ENCODE data around the gene GABRA5. TPM values are rescaled to one million over a fixed set of nuclear protein-coding genes. Genes with fewer than 3 reads are reported as not detected.

The GABRA5 gene
- total RNA-seq, 1 donor from 2014 or later: 0.10 TPM

- no peak overlapping the region for H3K27ac Mint-ChIP-seq
- no peak for DNase-seq (ENCODE audit: low spot score, unreplicated experiment)
- H3K4me1 Mint-ChIP-seq (ENCODE audit: low read depth): no peaks in the 10 kb centered on the region
- H3K4me3 Mint-ChIP-seq (ENCODE audit: low read depth): no peak overlapping the region
- H3K36me3 Mint-ChIP-seq (ENCODE audit: insufficient read depth): no peaks in the 10 kb centered on the region
- peaks cover 34% of the 10 kb centered on the region for H3K27me3 Mint-ChIP-seq
- no peak for TF ChIP-seq CTCF (IDR thresholded peaks at IDR 0.05; ENCODE audit: unreplicated experiment)
- no peaks in the 10 kb centered on the region for H3K9me3 Mint-ChIP-seq (ENCODE audit: low read depth)
Measured at GRCh38 chr15:26875476-26875850, 8.6 kb downstream of the GABRA5 start.

GRCh38 chr15:26877831-26878230 lies 11.0 kb downstream of the GABRA5 start:
- Mint-ChIP-seq H3K4me1 (ENCODE audit: low read depth) (no peaks in the 10 kb centered on the region), H3K27ac (no peak overlapping the region), H3K9me3 (ENCODE audit: low read depth) (no peaks in the 10 kb centered on the region), H3K36me3 (ENCODE audit: insufficient read depth) (no peaks in the 10 kb centered on the region), H3K4me3 (ENCODE audit: low read depth) (no peak overlapping the region), H3K27me3 (peaks cover 14% of the 10 kb centered on the region)
- no peak for TF ChIP-seq CTCF (IDR thresholded peaks at IDR 0.05; ENCODE audit: unreplicated experiment)
- no peak for DNase-seq (ENCODE audit: low spot score, unreplicated experiment)

GRCh38 chr15:26879706-26880105 lies 12.8 kb downstream of the GABRA5 start:
- H3K27ac Mint-ChIP-seq: no peak overlapping the region
- DNase-seq (ENCODE audit: low spot score, unreplicated experiment): no peak
- TF ChIP-seq CTCF (IDR thresholded peaks at IDR 0.05; ENCODE audit: unreplicated experiment): no peak
- H3K27me3 Mint-ChIP-seq: peaks cover 3% of the 10 kb centered on the region
- H3K4me1 Mint-ChIP-seq (ENCODE audit: low read depth): no peaks in the 10 kb centered on the region
- H3K9me3 Mint-ChIP-seq (ENCODE audit: low read depth): no peaks in the 10 kb centered on the region
- H3K4me3 Mint-ChIP-seq (ENCODE audit: low read depth): no peak overlapping the region
- H3K36me3 Mint-ChIP-seq (ENCODE audit: insufficient read depth): no peaks in the 10 kb centered on the region

DNA sequence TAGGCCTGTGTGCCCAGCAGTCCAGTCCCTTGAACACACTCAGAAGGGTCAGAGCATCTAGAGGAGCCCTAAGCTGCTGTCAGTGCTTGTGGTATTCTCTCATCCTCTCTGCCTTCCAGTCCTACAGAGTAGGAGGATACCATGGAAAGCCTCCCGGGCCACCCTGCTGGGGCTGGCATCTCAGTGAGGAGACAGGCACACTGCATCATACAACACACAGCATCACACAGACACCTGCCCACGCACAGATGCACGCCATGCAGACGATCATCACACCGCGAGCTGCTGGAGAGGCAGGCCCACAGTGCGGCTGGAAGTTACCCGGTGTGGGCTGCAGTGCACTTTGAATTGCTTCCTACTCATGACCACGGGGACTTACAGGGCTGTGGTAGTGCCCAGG lies 15.2 kb downstream of the GABRA5 start:
- DNase-seq (ENCODE audit: low spot score, unreplicated experiment): no peak
- Mint-ChIP-seq H3K4me3 (ENCODE audit: low read depth) (no peak overlapping the region), H3K27ac (no peak overlapping the region), H3K9me3 (ENCODE audit: low read depth) (no peaks in the 10 kb centered on the region), H3K27me3 (peaks cover 8% of the 10 kb centered on the region), H3K4me1 (ENCODE audit: low read depth) (no peaks in the 10 kb centered on the region), H3K36me3 (ENCODE audit: insufficient read depth) (no peaks in the 10 kb centered on the region)
- TF ChIP-seq CTCF (IDR thresholded peaks at IDR 0.05; ENCODE audit: unreplicated experiment): no peak

DNA sequence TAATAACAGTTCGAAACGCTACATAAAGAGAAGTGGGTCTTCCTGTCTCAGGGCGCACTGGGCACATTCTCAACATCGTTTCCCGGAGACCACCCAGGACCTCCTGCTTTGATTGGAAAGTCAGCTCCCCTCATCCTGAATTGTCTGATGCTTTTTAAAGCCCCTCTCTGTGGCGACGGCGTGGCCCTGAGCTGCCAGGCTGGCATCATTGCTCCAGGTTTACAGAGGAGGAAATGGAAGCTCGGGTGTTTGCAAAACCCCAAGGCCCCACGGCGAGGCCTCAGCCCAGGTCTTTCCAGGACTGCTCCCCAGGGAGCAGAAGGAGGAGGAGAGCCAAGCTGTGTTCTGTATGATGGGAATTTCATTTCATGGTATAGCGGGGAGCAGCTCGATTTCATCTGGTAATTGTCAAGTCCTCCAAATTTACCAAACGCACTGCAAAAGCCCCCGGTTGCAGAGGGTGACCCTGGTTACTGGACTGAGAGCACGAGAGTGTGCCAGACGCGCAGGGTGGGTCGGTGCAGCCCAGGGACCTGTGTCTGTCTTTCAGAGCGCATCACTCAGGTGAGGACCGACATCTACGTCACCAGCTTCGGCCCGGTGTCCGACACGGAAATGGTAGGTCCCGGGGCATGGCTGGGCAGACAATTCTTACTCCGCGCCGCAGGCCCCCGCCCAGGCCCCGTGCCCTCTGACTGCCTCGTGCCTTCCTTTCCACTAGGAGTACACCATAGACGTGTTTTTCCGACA lies 15.9 kb downstream of the GABRA5 start:
- Mint-ChIP-seq H3K9me3 (ENCODE audit: low read depth) (no peaks in the 10 kb centered on the region), H3K36me3 (ENCODE audit: insufficient read depth) (no peaks in the 10 kb centered on the region), H3K27ac (no peak overlapping the region), H3K4me1 (ENCODE audit: low read depth) (no peaks in the 10 kb centered on the region), H3K4me3 (ENCODE audit: low read depth) (no peak overlapping the region), H3K27me3 (peaks cover 8% of the 10 kb centered on the region)
- TF ChIP-seq CTCF (IDR thresholded peaks at IDR 0.05; ENCODE audit: unreplicated experiment): no peak
- no peak for DNase-seq (ENCODE audit: low spot score, unreplicated experiment)
